Neural cell (in vitro differentiated cells): ENCODE results near the gene KRTAP10-9. TPM values are rescaled to one million over a fixed set of nuclear protein-coding genes. Genes with fewer than 3 reads are reported as not detected.
"Not testable (repeated sequence)": the region's sequence is repeated elsewhere in the genome, so short reads cannot be mapped to it uniquely, and the experiment has no call there.

ENCODE experiments used
- H2AFZ ChIP-seq: fragments of 200-600, 300-800 bp; sonication (generic), shearing (Covaris generic); 2 replicates; pipeline ENCODE4 v1.6.0; 2014; ENCODE audit warnings: low read depth, mild to moderate bottlenecking, antibody characterized with exemption, low read length, moderate library complexity
- H3F3A ChIP-seq: fragments of 200-600 bp; shearing (Covaris generic); 2 replicates; pipeline ENCODE4 v1.6.1; 2016; ENCODE audit warnings: mild to moderate bottlenecking, moderate library complexity, mixed read lengths, antibody characterized with exemption, low read length; ENCODE audit not compliant: insufficient read depth, poor library complexity, severe bottlenecking
- H3K27ac ChIP-seq: fragments of 200-600, 300-800 bp; sonication (generic), shearing (Covaris generic); 2 replicates; pipeline ENCODE4 v1.5.1; 2014; ENCODE audit warnings: mild to moderate bottlenecking, low read length, moderate library complexity
- H3K27me3 ChIP-seq: fragments of 300-800, 200-600 bp; sonication (generic), shearing (Covaris generic); 2 replicates; pipeline ENCODE4 v1.6.0; 2014; ENCODE audit warnings: mild to moderate bottlenecking, low read depth, low read length, moderate library complexity; ENCODE audit not compliant: insufficient read depth
- H3K36me3 ChIP-seq: fragments of 300-800, 200-600 bp; sonication (generic), shearing (Covaris generic); 2 replicates; pipeline ENCODE4 v1.5.1; 2014; ENCODE audit warnings: mild to moderate bottlenecking, antibody characterized with exemption, low read length, moderate library complexity; ENCODE audit not compliant: insufficient read depth
- H3K4me2 ChIP-seq: fragments of 300-800, 200-600 bp; sonication (generic), shearing (Covaris generic); 2 replicates; pipeline ENCODE4 v1.6.0; 2014; ENCODE audit warnings: mild to moderate bottlenecking, low read length
- H3K4me3 ChIP-seq: fragments of 300-800, 200-600 bp; sonication (generic), shearing (Covaris generic); 2 replicates; pipeline ENCODE4 v1.5.1; 2014; ENCODE audit warnings: mild to moderate bottlenecking, low read length, moderate library complexity
- H3K79me2 ChIP-seq: fragments of 200-600 bp; shearing (Covaris generic); replicated peaks from 2 replicates; pipeline ENCODE4 v1.6.0; 2014; ENCODE audit warnings: mild to moderate bottlenecking, low read length, moderate library complexity; ENCODE audit not compliant: insufficient read depth
- H3K9ac ChIP-seq: fragments of 300-800, 200-600 bp; sonication (generic), shearing (Covaris generic); 2 replicates; pipeline ENCODE4 v1.6.1; 2016; ENCODE audit warnings: mild to moderate bottlenecking, low read length, mixed read lengths
- H3K9me2 ChIP-seq: fragments of 200-600 bp; shearing (Covaris generic); 2 replicates; pipeline ENCODE4 v1.6.1; 2016; ENCODE audit warnings: mild to moderate bottlenecking, low read length, mixed read lengths; ENCODE audit not compliant: insufficient read depth
- H3K9me3 ChIP-seq: fragments of 200-600, 300-800 bp; sonication (generic), shearing (Covaris generic); 2 replicates; pipeline ENCODE4 v1.6.1; 2016; ENCODE audit warnings: mild to moderate bottlenecking, mixed run types, low read length, moderate library complexity, mixed read lengths
- H4K20me1 ChIP-seq: fragments of 200-600 bp; shearing (Covaris generic); 2 replicates; pipeline ENCODE4 v1.6.1; 2016; ENCODE audit warnings: mild to moderate bottlenecking, mixed run types; ENCODE audit not compliant: insufficient read depth
- EP300 ChIP-seq: fragments of 450-650 bp; conservative IDR thresholded peaks from 2 replicates; pipeline ENCODE4 v1.6.1; 2014; ENCODE audit warnings: antibody characterized with exemption, mild to moderate bottlenecking, moderate library complexity; ENCODE audit not compliant: poor library complexity, severe bottlenecking
- EZH2 ChIP-seq: fragments of 200-600, 300-800 bp; shearing (Covaris generic), sonication (generic); IDR thresholded peaks from 2 replicates; pipeline ENCODE4 v1.6.1; 2014; ENCODE audit warnings: antibody characterized with exemption, low read length, borderline replicate concordance, mild to moderate bottlenecking; ENCODE audit not compliant: insufficient read depth, poor library complexity, severe bottlenecking
- MXI1 ChIP-seq: fragments of 450-650 bp; conservative IDR thresholded peaks from 2 replicates; pipeline ENCODE4 v1.6.1; 2014; ENCODE audit warnings: antibody characterized with exemption, mild to moderate bottlenecking; ENCODE audit not compliant: poor library complexity, severe bottlenecking
- POLR2AphosphoS5 ChIP-seq: IDR thresholded peaks from 2 replicates; pipeline ENCODE4 v1.6.1; 2012
- RAD21 ChIP-seq: fragments of 450-650 bp; conservative IDR thresholded peaks from 2 replicates; pipeline ENCODE4 v1.6.1; 2014; ENCODE audit warnings: antibody characterized with exemption, mild to moderate bottlenecking, moderate library complexity
- SMC3 ChIP-seq: fragments of 450-650 bp; conservative IDR thresholded peaks from 2 replicates; pipeline ENCODE4 v1.6.1; 2014; ENCODE audit warnings: antibody characterized with exemption, mild to moderate bottlenecking, moderate library complexity; ENCODE audit not compliant: poor library complexity
- TAF1 ChIP-seq: IDR thresholded peaks from 2 replicates; pipeline ENCODE4 v1.6.1; 2012; ENCODE audit warnings: low read depth
- polyA plus RNA-seq: library from polyadenylated mRNA; depleted of rRNA; stranded (reverse); fragments of >200 nt; gene quantifications from 2 replicates; pipeline ENCODE4 v1.2.3, GENCODE V29; 2014
- TF ChIP-seq, protein P1 (sequence below): fragments of 450-650 bp; IDR thresholded peaks from 2 replicates; pipeline ENCODE4 v1.5.1; 2014; ENCODE audit warnings: antibody characterized with exemption, mild to moderate bottlenecking, moderate library complexity; ENCODE audit not compliant: poor library complexity, severe bottlenecking
- TF ChIP-seq, protein P2 (sequence below): IDR thresholded peaks from 2 replicates; pipeline ENCODE4 v1.6.1; 2012; ENCODE audit warnings: borderline replicate concordance

Gene KRTAP10-9
- polyA plus RNA-seq, 1 donor from 2014 or later: not detected

DNA sequence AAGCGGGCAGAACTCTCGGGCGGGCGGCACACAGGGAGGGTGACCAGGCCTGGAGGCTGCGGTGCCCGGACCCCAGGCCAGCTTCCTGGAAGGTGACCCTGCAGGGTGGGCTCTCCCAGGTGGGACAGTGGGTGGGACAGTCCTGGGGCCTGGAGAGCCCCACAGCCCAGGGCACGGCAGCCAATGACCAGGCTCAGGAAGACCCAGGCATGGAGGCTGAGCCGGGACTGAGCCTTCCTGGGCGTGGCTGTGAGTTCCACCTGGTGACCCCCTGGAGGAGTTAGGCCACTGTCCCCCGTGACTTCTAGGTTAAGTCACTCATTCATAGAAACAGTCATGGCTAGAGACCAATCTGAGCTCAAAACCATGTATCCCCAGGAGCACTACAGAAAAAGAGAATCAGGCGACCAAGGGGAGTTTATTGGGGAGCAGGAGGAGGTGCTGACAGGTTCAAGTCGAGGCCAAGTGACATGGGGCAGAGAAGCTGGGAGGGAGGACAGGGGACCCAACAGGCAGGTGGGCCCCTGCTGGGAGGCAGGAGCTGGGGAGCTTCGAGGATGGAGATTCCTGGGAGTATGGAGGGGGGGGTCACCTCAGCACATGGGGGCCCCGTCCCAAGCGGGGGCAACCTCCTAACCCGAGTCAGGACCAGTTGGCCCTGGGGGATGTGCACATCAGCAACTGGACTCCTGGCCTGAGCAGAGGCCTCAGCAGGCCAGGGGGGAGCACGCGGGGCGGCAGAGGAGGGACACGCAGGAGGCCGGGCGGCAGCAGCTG is 47.6 kb upstream of the KRTAP10-9 start:
- H3K9me3 ChIP-seq: no peaks in the 10 kb centered on the region
- no peak overlapping the region for H3K9ac ChIP-seq
- no peaks in the 10 kb centered on the region for H3K79me2 ChIP-seq
- H3K4me3 ChIP-seq: no peak overlapping the region
- no peaks in the 10 kb centered on the region for H4K20me1 ChIP-seq
- no peak overlapping the region for H3K27ac ChIP-seq
- H3F3A ChIP-seq: no peaks in the 10 kb centered on the region
- H3K36me3 ChIP-seq: no peaks in the 10 kb centered on the region
- H3K27me3 ChIP-seq: no peaks in the 10 kb centered on the region
- no peak overlapping the region for H3K4me2 ChIP-seq
- TF ChIP-seq EP300 (no peak), EZH2 (no peak), TAF1 (no peak), SMC3 (no peak), POLR2AphosphoS5 (no peak), MXI1 (no peak), RAD21 (no peak)
- TF ChIP-seq, protein P1, sequence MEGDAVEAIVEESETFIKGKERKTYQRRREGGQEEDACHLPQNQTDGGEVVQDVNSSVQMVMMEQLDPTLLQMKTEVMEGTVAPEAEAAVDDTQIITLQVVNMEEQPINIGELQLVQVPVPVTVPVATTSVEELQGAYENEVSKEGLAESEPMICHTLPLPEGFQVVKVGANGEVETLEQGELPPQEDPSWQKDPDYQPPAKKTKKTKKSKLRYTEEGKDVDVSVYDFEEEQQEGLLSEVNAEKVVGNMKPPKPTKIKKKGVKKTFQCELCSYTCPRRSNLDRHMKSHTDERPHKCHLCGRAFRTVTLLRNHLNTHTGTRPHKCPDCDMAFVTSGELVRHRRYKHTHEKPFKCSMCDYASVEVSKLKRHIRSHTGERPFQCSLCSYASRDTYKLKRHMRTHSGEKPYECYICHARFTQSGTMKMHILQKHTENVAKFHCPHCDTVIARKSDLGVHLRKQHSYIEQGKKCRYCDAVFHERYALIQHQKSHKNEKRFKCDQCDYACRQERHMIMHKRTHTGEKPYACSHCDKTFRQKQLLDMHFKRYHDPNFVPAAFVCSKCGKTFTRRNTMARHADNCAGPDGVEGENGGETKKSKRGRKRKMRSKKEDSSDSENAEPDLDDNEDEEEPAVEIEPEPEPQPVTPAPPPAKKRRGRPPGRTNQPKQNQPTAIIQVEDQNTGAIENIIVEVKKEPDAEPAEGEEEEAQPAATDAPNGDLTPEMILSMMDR: no peak
- TF ChIP-seq, protein P2, sequence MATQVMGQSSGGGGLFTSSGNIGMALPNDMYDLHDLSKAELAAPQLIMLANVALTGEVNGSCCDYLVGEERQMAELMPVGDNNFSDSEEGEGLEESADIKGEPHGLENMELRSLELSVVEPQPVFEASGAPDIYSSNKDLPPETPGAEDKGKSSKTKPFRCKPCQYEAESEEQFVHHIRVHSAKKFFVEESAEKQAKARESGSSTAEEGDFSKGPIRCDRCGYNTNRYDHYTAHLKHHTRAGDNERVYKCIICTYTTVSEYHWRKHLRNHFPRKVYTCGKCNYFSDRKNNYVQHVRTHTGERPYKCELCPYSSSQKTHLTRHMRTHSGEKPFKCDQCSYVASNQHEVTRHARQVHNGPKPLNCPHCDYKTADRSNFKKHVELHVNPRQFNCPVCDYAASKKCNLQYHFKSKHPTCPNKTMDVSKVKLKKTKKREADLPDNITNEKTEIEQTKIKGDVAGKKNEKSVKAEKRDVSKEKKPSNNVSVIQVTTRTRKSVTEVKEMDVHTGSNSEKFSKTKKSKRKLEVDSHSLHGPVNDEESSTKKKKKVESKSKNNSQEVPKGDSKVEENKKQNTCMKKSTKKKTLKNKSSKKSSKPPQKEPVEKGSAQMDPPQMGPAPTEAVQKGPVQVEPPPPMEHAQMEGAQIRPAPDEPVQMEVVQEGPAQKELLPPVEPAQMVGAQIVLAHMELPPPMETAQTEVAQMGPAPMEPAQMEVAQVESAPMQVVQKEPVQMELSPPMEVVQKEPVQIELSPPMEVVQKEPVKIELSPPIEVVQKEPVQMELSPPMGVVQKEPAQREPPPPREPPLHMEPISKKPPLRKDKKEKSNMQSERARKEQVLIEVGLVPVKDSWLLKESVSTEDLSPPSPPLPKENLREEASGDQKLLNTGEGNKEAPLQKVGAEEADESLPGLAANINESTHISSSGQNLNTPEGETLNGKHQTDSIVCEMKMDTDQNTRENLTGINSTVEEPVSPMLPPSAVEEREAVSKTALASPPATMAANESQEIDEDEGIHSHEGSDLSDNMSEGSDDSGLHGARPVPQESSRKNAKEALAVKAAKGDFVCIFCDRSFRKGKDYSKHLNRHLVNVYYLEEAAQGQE: no peak
- H2AFZ ChIP-seq: no peak overlapping the region
- H3K9me2 ChIP-seq: no peaks in the 10 kb centered on the region

DNA sequence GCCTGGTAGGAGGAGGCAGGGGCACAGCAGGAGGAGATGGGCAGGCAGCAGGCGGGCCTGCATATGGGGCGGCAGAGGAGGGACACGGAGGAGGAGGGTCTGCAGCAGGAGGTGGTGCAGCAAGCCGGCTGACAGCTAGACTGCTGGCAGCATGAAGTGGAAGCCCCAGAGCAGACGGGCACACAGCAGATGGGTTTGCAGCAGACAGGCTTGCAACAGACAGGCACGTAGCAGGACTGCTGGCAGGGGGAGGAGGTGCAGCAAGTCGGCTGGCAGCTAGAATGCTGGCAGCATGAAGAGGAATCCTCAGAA is 47.1 kb upstream of the KRTAP10-9 start:
- Histone ChIP-seq H3K27ac (no peak overlapping the region), H3K27me3 (no peaks in the 10 kb centered on the region), H3F3A (no peaks in the 10 kb centered on the region), H2AFZ (no peak overlapping the region), H3K4me2 (no peak overlapping the region), H4K20me1 (no peaks in the 10 kb centered on the region), H3K9me2 (no peaks in the 10 kb centered on the region), H3K36me3 (no peaks in the 10 kb centered on the region), H3K79me2 (no peaks in the 10 kb centered on the region), H3K4me3 (no peak overlapping the region), H3K9me3 (no peaks in the 10 kb centered on the region), H3K9ac (no peak overlapping the region)
- TF ChIP-seq, protein P1: no peak
- TF ChIP-seq SMC3 (no peak), POLR2AphosphoS5 (no peak), RAD21 (no peak)

DNA sequence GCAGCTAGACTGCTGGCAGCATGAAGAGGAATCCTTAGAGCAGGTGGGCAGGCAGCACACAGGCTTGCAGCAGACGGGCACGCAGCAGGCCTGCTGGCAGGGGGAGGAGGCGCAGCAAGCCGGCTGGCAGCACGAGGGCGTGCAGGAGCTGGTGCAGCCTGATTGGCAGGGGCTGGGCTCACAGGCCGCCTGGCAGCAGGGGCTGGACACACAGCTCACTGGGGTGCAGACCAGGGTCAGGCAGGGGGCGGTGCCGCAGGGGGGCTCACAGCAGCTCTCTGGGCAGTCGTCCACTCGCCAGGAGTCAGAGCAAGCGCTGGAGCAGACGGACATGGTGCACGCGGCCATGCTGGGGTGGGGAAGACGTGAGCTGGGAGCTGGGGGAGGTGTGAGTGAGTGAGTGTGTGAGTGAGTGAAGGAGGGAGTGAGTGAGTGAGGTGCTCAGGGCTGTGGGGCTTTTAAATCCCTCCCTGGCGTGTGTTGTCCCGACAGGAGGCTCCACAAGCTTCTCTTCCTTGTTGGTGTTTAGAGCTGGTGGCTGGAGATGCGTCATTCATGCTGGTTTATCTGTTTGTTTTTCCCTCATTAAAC is 46.6 kb upstream of the KRTAP10-9 start, which contains the start of gene KRTAP10-5:
Gene KRTAP10-5 (minus strand): TSS at position 374 of the 591 bp plus-strand sequence. CDS start 26 bp downstream, at position 348.
- H4K20me1 ChIP-seq, H3K27me3 ChIP-seq, H3K9me2 ChIP-seq, H3K9me3 ChIP-seq, H3F3A ChIP-seq, H3K36me3 ChIP-seq, H3K4me3 ChIP-seq, H3K27ac ChIP-seq, H3K4me2 ChIP-seq, H2AFZ ChIP-seq, H3K9ac ChIP-seq, H3K79me2 ChIP-seq: not testable (repeated sequence)
